GM18909 (cell line): ENCODE results near the gene MMP2.

Experiments
- ATAC-seq: cut with Tn5 transposase; IDR thresholded peaks from one replicate; pipeline ENCODE4 v1.9.1; 2021; ENCODE audit warnings: mild to moderate bottlenecking; ENCODE audit not compliant: unreplicated experiment, poor library complexity

MMP2 gene

GRCh38 chr16:55491691-55492090 is 12.7 kb downstream of the MMP2 start:
- ATAC-seq = no peak

DNA sequence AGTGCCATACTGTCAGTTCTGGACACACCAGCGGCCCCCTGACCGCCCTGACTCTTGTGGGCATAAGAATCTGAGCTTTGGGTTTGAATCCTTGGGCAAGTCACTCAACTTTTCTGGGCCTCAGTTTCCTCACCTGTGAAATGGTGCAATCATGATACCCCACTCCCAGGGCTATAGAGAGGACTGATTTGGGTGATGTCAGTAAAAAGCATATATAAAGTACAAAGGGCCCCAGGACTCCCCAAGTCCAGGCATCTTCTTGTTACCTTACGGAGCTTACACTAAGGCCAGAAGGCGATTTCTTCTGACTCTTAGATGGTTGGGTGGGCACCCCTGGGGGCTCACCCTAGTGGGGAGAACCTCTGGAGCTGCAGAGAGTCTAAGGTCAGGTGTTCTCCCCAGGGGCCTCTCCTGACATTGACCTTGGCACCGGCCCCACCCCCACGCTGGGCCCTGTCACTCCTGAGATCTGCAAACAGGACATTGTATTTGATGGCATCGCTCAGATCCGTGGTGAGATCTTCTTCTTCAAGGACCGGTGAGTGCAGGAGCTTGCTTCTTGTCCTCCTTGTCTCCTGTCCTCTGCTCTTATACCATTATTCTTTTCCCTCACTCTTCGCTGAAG is 13.9 kb downstream of the MMP2 start:
- ATAC-seq = no peak

GRCh38 chr16:55494994-55495421 is 16.0 kb downstream of the MMP2 start:
- ATAC-seq = no peak

DNA sequence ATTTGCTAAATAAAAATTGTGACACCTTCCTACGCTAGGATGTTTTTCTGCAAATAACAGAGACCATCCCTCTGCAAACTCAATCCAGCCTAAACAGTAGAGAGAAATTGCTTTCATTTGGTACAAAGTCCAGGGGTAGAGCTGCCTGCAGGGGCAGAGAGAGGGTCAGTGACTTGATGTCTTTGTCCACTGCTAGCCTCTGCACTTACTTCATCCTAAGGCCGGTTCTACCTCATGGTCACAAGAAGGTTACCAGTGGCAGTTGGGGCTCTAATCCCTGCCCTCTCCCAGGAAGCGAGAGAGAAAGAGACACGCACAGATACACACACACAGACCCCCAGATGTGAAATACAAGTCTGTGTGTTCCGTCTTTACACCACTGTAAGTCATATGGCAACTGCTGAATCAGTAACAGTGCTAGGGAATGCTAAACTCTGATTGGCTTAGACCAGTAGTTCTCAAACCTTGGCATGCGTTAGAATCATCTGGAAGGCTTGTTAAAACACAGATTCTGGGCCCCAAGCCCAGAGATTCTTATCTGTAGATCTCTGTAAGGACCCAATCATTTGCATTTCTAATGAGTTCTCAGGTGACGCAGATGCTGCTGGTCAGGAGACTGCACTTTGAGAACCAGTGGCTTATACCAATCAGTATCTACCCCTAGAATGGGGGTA is 16.8 kb downstream of the MMP2 start:
- ATAC-seq = no peak

- no peak for ATAC-seq
Measured at GRCh38 chr16:55496509-55497145, 17.6 kb downstream of the MMP2 start.

DNA sequence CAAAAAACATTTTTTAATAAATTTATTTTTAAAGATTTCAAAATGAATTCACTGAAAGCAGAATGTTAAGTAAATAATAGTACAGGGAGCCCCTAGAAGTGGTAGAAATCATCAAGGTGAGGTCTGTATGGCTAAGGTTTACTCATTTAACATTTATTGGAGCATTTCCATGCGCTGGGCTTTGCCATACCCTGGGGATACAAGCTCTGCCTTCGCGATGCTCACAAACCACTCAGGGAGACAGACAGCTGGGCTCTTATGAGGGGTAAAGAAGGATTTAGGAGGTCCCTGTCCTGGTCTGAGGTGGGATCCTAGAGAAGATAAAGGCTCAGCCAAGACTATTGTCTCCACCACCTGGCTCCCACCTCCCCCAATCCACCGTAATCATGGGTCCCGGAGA is 18.6 kb downstream of the MMP2 start:
- ATAC-seq = no peak

DNA sequence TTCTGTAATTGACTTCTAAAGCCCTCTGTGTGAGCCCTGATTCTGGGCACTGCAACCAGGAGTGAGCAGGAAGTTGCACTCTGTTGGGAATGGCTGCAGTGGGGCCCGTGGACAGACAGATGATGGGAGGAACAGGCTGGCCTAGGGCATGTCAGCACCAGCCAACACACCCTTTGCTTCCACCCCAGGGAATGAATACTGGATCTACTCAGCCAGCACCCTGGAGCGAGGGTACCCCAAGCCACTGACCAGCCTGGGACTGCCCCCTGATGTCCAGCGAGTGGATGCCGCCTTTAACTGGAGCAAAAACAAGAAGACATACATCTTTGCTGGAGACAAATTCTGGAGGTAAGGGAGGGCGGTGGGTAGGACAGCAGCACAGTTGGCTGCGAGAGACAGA is 19.1 kb downstream of the MMP2 start:
- no peak for ATAC-seq

DNA sequence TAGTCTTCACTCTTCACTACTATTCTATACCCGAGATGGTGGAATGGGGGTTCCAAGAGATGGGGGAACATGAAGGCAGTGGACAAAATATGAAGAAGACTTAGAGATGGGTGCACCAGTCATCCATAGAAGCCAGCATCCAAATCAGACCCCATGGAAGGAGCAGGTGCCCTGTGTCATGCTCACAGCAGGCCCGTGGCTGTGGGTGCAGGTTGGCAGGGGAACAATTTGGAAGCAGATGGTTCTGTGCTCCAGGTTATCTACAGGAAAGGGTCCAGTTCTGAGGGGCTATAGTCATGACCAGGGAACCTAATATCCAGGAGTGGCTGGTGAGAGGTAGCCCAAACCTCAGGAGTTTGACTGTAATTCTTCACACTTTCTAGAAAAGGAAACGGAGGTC is 20.3 kb downstream of the MMP2 start:
- ATAC-seq = no peak

GRCh38 chr16:55499951-55500529 is 21.0 kb downstream of the MMP2 start:
- ATAC-seq = no peak

GRCh38 chr16:55500530-55501011 is 21.6 kb downstream of the MMP2 start:
- no peak for ATAC-seq

DNA sequence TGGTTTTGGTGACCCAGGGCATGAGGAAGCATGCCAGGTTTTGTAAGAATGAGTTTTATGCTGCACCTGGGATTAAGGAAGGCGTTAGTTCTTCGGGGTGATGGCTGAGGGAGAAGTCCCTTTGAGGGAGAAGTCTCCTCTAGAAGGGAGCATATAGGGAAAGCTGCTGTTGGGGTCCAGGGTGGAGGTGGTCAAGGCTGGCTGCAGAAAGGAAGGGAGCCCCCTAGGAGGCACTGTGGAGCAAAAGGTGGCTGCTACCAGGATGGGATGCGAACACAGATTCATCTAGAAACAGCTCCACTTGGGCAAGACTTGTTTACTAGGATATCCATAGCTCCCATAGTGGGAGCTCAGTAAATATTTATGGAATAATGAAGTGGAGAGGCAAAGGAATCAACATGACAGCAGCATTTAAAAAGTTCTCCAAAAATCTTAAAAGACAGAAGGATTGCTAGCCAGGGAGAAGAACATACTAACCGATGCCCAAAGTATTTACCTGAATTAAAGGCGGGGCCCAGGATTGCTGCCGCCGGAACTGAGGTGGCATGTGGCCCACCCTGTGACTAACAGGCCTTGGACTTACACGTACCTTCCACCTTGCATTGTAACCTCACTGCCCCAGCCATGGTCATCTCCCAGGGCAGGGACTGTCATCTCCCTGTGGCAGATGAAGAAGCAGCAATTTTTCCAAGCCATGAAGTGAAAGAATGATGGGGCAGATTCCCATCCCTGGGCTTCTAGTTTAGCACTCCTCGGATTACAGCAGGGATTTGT is 22.7 kb downstream of the MMP2 start:
- ATAC-seq = no peak

GRCh38 chr16:55502801-55503366 is 23.9 kb downstream of the MMP2 start:
- no peak for ATAC-seq

DNA sequence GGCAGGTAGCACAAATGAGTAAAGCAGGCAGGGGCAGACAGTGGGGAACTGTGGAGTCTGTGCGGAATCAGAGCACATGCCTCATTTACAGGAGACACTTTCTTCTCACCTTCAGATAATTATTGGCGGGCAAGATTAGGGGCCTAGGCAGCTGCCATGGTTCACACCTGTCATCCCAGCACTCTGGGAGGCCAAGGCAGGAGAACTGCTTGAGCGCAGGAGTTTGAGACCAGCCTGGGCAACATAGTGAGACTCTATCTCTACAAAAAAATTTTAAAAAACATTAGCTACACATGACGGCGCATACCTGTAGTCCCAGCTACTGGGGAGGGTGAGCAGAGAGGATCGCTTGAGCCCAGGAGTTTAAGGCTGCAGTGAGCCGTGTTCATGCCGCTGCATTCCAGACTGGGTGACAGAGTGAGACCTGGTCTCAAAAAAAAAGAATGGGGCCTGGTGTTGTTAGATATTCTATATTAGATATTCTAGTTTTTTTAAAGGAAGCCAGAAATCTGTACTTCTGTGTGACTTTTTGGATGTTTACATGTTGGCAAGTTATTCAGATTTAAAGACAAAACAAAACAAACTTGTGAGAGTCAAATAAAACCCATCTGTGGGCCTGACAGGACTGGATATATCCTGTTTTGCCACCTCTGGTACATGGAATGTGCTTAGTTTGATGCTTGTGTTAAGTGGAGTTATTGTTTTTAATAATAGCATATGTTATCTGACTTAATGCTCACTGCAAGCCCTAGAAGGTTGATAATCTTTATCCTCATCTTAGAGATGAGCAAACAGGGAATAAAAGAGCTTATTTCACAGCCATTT is 24.9 kb downstream of the MMP2 start:
- ATAC-seq = no peak

DNA sequence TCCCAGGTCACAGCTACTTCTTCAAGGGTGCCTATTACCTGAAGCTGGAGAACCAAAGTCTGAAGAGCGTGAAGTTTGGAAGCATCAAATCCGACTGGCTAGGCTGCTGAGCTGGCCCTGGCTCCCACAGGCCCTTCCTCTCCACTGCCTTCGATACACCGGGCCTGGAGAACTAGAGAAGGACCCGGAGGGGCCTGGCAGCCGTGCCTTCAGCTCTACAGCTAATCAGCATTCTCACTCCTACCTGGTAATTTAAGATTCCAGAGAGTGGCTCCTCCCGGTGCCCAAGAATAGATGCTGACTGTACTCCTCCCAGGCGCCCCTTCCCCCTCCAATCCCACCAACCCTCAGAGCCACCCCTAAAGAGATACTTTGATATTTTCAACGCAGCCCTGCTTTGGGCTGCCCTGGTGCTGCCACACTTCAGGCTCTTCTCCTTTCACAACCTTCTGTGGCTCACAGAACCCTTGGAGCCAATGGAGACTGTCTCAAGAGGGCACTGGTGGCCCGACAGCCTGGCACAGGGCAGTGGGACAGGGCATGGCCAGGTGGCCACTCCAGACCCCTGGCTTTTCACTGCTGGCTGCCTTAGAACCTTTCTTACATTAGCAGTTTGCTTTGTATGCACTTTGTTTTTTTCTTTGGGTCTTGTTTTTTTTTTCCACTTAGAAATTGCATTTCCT is 26.5 kb downstream of the MMP2 start:
- no peak for ATAC-seq

- ATAC-seq = no peak
Measured at GRCh38 chr16:55506083-55506482, 27.1 kb downstream of the MMP2 start.

DNA sequence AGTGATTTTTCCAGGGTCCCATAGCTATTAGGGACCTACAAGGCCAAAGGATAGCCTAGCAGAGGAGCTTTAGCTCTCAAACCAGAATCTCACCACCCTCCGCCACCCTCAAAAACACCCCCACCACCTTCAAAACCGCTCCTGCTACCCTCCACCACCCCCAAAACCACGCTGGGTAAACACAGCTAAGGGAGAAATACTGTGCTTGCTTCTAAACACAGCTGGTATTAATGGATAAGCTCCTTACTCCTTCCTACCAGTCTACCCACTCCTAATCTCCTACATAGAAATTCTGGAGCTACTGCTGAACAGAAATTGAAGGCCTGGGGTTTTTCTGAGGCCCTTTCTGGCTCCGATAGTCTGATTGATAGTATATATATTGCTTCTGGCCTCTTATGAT is 27.7 kb downstream of the MMP2 start:
- no peak for ATAC-seq

- no peak for ATAC-seq
Measured at GRCh38 chr16:55508271-55508921, 29.4 kb downstream of the MMP2 start.
